Activated CD4-positive, alpha-beta T cell treated with anti-CD3 and anti-CD28 coated beads, Interleukin-2, amount 10 ng/mL, durations not matched to agents 24 days and 14 days (primary cell): ENCODE results near the gene NSD2. TPM values are rescaled to one million over a fixed set of nuclear protein-coding genes. Genes with fewer than 3 reads are reported as not detected.

ENCODE experiments used
- DNase-seq: peaks from one replicate; pipeline ENCODE4 v3.0.0; 2022
- H3K27ac Mint-ChIP-seq: one replicate; pipeline ENCODE4 v1.8.0; 2022; ENCODE audit warnings: mild to moderate bottlenecking, mixed read lengths
- H3K27me3 Mint-ChIP-seq: one replicate; pipeline ENCODE4 v1.8.0; 2022; ENCODE audit warnings: mixed read lengths
- H3K36me3 Mint-ChIP-seq: one replicate; pipeline ENCODE4 v1.8.0; 2022; ENCODE audit warnings: low read depth, mild to moderate bottlenecking, mixed read lengths
- H3K4me1 Mint-ChIP-seq: one replicate; pipeline ENCODE4 v1.8.0; 2021; ENCODE audit warnings: mixed read lengths
- H3K4me3 Mint-ChIP-seq: one replicate; pipeline ENCODE4 v1.8.0; 2022; ENCODE audit warnings: mild to moderate bottlenecking, moderate library complexity, mixed read lengths
- H3K9me3 Mint-ChIP-seq: one replicate; pipeline ENCODE4 v1.8.0; 2021; ENCODE audit warnings: mixed read lengths
- intact Hi-C: fragments of 100-400 bp; cut with micrococcal nuclease; formaldehyde crosslinking; loops from one replicate; pipeline ENCODE4 v1.15.1; 2023
- total RNA-seq: library from RNA; stranded (reverse); gene quantifications from 2 replicates; pipeline ENCODE4 v1.2.3, GENCODE V29; 2022

The NSD2 gene
- 208 and 214 TPM in 2 replicates for total RNA-seq

DNA sequence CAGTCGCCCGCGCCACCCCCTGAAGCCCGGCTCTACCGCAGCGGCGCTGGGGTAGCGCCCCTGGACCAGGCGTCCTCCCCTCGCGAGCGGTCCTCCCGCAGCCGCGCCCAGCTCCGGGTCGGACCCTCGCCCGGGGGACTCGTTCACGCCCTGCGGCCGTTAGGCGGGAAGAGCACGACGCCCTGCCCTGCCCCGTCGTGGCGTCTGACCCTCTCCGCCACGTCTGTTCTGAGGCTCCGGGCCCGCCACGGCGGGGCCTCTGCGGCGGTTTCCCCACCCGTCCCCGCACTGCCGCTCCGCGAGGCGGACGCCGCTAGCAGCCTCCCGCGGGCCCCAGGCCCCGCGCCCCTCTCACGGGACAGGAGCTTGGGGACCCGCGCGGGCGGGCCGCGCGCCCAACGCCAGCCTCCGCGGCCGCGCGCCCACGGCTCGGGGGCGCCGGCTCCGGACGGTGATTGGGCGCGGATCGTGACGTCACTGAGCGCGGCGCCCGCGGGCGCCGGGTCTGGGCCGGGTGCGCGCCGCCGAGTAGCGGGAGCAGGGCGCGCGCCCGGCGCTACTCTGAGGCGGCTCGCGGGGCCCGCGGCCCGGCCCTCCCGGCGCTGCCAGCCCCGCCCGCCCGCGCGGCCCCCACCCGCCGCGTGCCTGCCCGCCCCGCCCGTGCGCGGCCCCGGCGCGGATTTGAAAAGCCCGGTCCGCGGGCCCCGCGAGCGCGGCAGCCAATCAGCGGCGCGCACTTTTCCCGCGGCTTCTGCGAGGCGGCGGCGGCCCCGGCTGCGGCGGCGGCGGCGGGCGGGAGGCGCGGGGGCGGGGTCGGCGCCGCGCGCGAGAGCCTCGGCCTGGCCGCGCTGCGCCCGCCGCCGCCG lies at the start of gene NSD2:
Gene NSD2, plus strand, starts transcription at position 816 of the 866 bp plus-strand sequence. CDS start 29,262 bp downstream, outside the sequence.
- peak; percentile 97 for DNase-seq
- Mint-ChIP-seq H3K36me3 (peaks cover 9% of the 10 kb centered on the region), H3K27me3 (no peaks in the 10 kb centered on the region), H3K4me1 (peaks cover 30% of the 10 kb centered on the region), H3K9me3 (no peaks in the 10 kb centered on the region), H3K27ac (peak within 1 kb of the TSS; percentile 98), H3K4me3 (peak within 1 kb of the TSS; percentile 94)
- intact Hi-C loops: loop anchor here (1.0 to 10.0 kb wide), 4 partner anchors 15 to 158 kb away; partner anchors contain the start of genes LETM1, NELFA and SLBP

DNA sequence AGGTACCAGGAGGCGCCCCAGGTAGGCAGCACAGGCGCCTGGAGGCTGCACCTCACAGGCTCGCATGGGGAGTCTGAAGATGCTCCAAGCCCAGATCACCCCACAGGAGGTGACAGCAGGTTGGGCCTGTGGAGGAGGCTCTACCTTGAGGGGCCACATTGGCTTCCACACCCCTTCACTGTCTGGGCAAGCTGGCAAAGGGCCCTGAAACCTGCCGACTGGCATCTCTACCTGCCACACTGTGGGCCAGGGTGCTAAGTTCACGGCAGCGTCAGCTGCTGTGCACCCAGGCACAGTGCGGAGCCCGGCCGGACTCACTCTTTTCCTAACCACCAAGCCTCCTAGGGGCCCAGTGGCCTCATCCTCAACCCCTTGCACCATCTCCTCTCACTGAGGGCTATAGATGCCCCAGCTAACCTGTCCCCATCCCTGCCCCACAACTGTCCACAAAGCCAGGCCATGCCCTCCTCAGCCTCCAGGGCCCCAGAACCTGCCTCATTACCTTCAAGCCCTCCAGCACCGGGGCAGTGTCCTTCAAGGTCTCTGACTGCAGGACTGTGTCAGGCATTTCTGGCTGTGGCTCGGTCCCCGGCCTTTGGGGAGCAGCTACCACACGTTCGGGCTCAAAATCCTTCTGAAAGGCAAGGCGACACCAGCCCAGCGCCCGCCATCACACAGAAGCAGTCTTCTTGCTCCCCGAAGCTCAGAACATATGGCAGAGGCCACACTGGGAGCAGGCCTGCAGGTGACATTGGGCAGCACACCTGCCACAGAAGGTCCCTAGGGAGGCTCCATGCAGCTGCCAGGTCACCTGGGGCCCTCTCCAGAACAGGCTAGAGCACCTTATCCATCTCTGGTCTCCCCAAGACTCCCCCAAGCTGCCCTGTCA lies 49.3 kb upstream of the NSD2 start:
- intact Hi-C loops: no loop called here
- DNase-seq: no peak
- Mint-ChIP-seq H3K27ac (no peak overlapping the region), H3K4me3 (no peak overlapping the region), H3K27me3 (no peaks in the 10 kb centered on the region), H3K9me3 (no peaks in the 10 kb centered on the region), H3K36me3 (peaks cover 53% of the 10 kb centered on the region), H3K4me1 (no peaks in the 10 kb centered on the region)

DNA sequence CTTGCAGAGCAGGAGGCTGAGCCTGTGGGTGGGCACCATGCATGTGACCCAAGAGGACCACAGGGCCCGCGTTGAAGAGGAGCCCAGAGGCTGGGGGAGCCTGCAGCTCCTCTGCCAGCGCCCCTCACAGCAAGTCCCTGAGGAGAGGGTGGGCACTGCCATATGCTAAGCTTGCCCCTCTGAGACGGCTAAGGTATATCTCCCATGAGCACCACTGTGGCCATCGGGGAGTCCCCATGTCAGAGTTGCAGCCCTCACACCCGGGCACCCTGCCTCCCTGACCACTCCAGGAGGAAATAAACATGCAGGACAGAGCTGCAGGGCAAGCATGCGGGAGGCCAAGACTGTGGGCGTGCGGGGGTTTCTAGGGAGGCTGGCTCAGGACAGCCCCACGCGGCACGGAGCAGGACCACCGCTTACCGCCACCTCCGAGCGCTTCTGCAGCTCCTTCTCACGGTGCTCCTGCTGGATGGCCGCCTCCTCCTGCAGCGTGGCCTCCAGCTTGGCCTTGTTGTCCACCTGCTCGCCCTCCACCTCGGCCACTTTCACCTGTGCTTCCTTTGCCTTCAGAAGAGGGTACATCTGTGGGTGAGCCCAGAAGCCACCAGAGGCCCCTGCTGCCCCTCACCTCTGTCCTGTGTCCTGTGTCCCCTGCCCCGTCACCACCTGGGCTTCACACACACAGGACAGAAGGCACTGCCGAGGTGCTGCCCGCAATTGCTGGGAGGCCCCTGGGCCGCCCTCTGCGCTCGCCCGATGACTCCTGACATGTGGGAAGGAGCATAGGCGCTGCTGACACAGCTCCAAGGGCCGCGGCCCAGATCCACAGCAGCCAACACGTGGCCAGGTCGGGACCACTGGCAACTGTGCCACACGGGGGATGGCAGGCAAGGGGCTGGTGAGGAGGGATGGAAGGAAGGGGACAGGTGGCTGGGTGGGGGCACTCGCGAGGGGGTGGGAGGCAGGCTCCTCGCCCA lies 48.3 kb upstream of the NSD2 start:
- Mint-ChIP-seq H3K36me3 (peaks cover 49% of the 10 kb centered on the region), H3K4me3 (no peak overlapping the region), H3K27me3 (no peaks in the 10 kb centered on the region), H3K27ac (no peak overlapping the region), H3K9me3 (no peaks in the 10 kb centered on the region), H3K4me1 (no peaks in the 10 kb centered on the region)
- intact Hi-C loops: no loop called here
- DNase-seq: no peak

DNA sequence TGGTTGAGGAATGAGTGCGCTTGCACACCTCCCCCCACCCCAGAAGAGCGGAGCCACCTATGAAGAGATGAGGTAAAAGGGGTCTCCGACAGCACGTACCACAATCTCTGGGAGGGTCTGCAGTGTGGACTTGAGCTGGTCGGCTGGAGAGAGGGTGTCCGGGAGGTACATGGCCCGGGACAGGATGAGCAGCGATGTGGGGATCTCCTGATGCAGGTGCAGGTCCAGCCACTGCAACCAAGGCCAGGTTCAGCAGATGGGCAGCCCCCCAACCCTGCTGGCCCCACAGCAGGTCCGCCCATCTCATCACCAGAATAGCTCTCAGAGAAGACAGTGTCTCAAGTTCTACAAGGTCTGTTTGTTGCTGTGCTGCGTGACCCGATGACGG lies 47.7 kb upstream of the NSD2 start:
- no peaks in the 10 kb centered on the region for H3K4me1 Mint-ChIP-seq

DNA sequence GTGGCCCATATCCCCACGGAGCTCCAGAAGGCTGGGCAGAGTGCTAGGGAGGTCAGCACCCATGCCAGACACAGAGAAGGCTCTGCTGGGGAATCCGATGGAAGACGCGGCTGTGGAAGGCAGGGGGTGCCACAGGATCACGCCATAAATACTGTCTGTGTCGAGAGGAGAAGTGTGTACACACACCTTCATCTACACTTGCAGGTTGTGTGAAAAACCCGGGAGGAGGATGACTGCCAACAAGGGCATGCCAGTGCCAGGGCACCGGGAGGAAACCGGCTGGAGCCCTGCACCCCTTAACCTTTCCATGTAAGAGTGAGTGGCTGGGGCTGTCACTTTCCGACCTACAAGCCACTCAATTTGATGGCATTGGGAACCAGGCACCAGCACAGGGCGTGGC lies 46.4 kb upstream of the NSD2 start:
- no peak overlapping the region for H3K27ac Mint-ChIP-seq
- H3K9me3 Mint-ChIP-seq: no peaks in the 10 kb centered on the region
- no peaks in the 10 kb centered on the region for H3K4me1 Mint-ChIP-seq
- H3K27me3 Mint-ChIP-seq: no peaks in the 10 kb centered on the region
- no peak for DNase-seq
- H3K36me3 Mint-ChIP-seq: peaks cover 37% of the 10 kb centered on the region
- no peak overlapping the region for H3K4me3 Mint-ChIP-seq
- intact Hi-C loops: no loop called here

More for the DNA sequence above, 47.7 kb upstream of the NSD2 start:
- intact Hi-C loops: no loop called here
- H3K27ac Mint-ChIP-seq: no peak overlapping the region
- no peaks in the 10 kb centered on the region for H3K9me3 Mint-ChIP-seq
- peaks cover 42% of the 10 kb centered on the region for H3K36me3 Mint-ChIP-seq
- H3K4me3 Mint-ChIP-seq: no peak overlapping the region
- no peaks in the 10 kb centered on the region for H3K27me3 Mint-ChIP-seq
- DNase-seq: no peak

DNA sequence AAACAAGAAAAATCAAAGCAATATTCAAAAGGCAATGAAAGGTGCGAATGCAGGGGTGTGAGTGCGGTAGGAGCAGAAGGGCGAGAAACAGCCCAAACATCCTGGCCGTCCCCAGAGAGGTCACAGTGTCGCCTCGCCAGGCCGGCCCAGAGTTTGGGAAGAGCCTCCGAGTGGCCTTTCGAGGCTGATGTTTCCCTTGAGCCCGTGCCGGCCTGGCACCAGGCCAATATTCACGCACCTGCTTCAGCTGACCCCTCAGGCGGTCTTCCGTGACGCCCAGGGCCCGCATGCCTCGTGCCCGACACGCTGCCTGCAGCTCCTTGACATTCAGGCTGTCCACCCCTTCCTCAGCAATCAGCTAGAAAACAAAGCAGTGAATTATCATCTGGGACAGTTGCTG lies 45.9 kb upstream of the NSD2 start:
- Mint-ChIP-seq H3K27ac (no peak overlapping the region), H3K36me3 (peaks cover 38% of the 10 kb centered on the region)
- intact Hi-C loops: no loop called here

DNA sequence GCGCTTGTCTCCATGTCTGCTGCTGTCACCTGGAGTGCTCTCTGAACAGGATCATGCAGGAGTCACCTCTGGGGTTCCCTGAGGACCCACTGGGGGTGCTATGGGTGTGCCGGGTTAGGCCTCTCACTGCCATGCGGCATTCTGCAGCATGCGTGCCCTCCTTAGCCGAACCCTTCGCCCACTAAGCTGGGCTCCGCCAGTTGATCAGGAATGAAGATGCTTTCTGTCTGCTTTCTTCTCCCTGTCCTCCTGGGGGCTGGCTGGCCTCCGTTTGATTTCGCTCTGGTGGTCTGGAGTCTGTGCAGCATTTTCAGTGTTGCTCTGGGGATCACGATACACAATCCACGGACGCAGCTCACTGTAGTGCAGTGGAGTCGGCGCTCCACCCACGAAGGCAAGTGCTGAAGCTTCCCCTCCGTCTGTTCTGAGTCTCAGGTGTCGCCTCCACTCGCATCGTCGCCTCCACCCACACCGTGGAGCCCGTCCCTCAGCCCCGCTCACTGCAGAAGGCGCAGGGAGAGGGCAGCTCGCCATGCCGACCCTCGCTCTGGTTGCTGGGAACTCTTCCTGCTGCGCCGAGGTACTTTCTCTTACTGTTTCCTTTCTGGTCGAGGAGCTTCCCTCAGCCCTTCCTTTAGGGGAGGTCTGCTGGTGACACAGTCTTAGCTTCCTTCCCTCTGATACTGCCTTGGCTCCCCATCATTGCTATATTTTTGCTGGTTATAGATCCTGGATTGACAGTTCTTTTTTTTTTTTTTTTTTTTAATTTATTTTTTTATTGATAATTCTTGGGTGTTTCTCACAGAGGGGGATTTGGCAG lies 44.5 kb upstream of the NSD2 start:
- no peaks in the 10 kb centered on the region for H3K9me3 Mint-ChIP-seq
- peaks cover 4% of the 10 kb centered on the region for H3K4me1 Mint-ChIP-seq
- intact Hi-C loops: no loop called here
- no peak for DNase-seq
- H3K27ac Mint-ChIP-seq: no peak overlapping the region
- H3K4me3 Mint-ChIP-seq: no peak overlapping the region
- peaks cover 47% of the 10 kb centered on the region for H3K36me3 Mint-ChIP-seq
- H3K27me3 Mint-ChIP-seq: no peaks in the 10 kb centered on the region

More for the DNA sequence above, 45.9 kb upstream of the NSD2 start:
- Mint-ChIP-seq H3K27me3 (no peaks in the 10 kb centered on the region), H3K4me3 (no peak overlapping the region), H3K4me1 (no peaks in the 10 kb centered on the region), H3K9me3 (no peaks in the 10 kb centered on the region)
- no peak for DNase-seq

DNA sequence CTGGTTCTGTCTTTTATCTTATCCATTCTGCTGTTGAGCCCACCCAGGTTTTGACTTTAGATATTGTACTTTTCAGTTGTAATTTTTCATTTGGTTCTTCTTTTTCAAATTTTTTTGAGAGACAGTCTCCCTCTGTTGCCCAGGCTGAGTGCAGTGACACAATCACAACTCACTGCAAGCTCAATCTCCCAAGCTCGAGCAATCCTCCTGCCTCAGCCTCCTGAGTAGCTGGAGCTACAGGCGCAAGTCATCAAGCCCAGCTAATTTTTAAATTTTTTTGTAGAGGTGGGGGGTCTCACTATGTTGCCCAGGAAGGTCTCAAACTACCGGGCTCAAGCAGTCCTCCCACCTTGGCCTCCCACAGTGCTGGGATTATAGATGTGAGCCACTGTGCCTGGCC lies 41.0 kb upstream of the NSD2 start:
- intact Hi-C loops: no loop called here
- Mint-ChIP-seq H3K27ac (no peak overlapping the region), H3K9me3 (no peaks in the 10 kb centered on the region), H3K36me3 (peaks cover 40% of the 10 kb centered on the region), H3K4me1 (peaks cover 12% of the 10 kb centered on the region), H3K4me3 (no peak overlapping the region), H3K27me3 (no peaks in the 10 kb centered on the region)
- no peak for DNase-seq

DNA sequence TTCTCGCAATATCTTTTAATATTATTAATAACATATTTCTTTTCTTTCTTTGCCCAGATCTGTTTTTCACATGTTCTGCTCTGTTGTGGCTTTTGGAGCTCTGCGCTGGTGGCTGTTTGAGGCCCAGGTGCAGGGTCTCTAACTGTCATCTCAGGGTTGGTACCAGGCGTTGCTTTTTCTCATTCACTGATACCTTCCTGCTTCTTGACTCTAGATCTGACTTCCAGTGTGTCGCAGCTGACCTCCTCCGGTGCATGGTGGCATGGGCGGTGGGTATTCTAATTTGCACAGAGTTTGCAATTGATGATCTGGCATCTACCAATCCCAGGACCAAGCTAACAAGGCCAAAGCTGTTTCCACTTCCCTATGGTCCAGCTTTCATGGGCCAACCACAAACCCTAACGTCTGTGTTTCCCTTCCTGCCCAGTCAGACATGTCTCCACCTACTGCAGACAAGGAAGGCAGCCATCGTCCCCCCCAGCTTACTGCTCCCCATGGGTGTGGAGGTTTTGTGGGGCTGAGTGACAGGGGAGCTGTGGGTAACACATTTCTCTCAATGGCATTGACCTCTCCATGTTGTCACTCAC lies 40.5 kb upstream of the NSD2 start:
- H3K27me3 Mint-ChIP-seq: no peaks in the 10 kb centered on the region
- intact Hi-C loops: no loop called here
- no peaks in the 10 kb centered on the region for H3K9me3 Mint-ChIP-seq
- DNase-seq: no peak
- no peak overlapping the region for H3K4me3 Mint-ChIP-seq
- H3K27ac Mint-ChIP-seq: no peak overlapping the region
- H3K4me1 Mint-ChIP-seq: peaks cover 12% of the 10 kb centered on the region
- H3K36me3 Mint-ChIP-seq: peaks cover 42% of the 10 kb centered on the region

DNA sequence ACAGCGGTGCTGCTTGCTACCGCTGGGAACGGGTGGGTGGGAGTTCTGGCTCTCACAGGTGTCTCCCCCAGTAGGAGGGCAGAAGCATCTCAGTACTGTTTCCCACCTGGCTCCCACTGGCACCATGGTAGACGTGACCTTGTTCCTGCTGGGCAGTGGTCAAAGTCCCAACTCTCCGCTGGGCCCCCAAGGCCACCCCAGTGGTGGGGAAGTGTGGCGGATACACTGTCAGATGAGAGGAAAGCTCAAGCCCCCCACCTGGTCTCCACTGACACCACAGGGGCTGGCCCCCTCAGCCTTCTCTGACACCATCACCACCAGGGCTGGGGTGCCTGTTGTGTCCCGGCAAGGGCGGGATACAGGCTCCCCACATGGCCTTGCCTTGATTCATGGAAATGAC lies 39.9 kb upstream of the NSD2 start:
- H3K27ac Mint-ChIP-seq: no peak overlapping the region
- H3K36me3 Mint-ChIP-seq: peaks cover 39% of the 10 kb centered on the region

DNA sequence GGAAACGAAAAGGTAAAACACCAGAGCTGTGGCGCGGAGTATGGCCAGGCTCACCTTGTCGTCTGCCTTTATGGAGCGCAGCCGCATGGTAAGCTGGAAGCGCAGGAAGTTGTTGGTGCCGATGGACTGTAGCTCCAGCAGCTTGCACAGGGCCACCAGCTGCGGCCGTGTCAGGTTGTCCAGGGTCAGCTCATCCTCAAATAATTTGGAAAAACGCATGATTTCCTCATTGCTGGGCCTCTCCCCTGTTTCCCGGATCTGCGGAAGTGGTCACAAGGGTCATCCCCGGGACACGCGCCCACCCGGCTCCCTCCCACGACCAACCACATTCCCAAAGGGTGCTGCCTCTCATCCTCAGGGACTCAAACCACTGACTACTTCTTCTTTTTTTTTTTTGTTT lies 38.5 kb upstream of the NSD2 start:
- Mint-ChIP-seq H3K27ac (no peak overlapping the region), H3K4me3 (no peak overlapping the region), H3K27me3 (no peaks in the 10 kb centered on the region), H3K36me3 (peaks cover 41% of the 10 kb centered on the region), H3K4me1 (peaks cover 12% of the 10 kb centered on the region), H3K9me3 (no peaks in the 10 kb centered on the region)
- no peak for DNase-seq
- intact Hi-C loops: no loop called here

More for the DNA sequence above, 39.9 kb upstream of the NSD2 start:
- intact Hi-C loops: no loop called here
- no peaks in the 10 kb centered on the region for H3K27me3 Mint-ChIP-seq
- peaks cover 12% of the 10 kb centered on the region for H3K4me1 Mint-ChIP-seq
- H3K9me3 Mint-ChIP-seq: no peaks in the 10 kb centered on the region
- DNase-seq: no peak
- no peak overlapping the region for H3K4me3 Mint-ChIP-seq

DNA sequence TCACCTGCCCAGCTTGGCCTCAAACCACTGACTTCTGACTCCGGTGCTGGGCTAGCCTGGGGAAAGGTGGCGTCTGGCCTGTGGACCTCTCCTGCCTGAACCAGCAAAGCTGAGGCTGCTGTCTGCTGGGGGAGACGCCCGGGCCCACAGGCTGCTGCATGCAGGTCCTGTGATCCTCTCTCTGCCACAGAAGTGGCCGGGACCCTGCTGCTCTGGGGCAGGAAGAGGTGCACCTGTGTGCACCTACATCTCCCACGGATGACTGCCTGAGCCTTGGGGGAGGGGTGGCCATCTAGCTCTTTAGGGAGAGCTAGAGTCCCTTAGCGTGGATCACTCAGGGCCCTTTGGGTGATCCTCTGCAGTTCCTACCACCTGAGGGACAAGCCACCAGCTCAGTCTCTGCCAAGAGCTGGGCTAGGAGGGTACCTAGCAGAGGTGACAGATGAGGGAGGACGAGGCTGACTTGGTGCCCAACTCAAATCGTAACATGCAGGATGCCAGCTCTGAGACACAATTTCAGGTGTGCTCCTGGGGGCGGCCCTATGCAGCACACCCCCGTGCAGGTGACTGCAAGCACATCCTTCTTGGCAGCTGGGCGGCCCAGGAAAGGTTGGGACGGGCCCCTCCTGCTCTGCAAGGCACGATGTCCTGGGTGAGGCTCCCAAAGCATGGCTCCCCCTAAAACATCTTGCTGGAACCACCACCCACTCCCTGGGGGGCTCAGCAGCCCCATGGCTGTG lies 37.7 kb upstream of the NSD2 start:
- DNase-seq: no peak
- intact Hi-C loops: no loop called here
- no peak overlapping the region for H3K4me3 Mint-ChIP-seq
- no peaks in the 10 kb centered on the region for H3K27me3 Mint-ChIP-seq
- no peak overlapping the region for H3K27ac Mint-ChIP-seq
- H3K36me3 Mint-ChIP-seq: peaks cover 42% of the 10 kb centered on the region
- no peaks in the 10 kb centered on the region for H3K9me3 Mint-ChIP-seq
- H3K4me1 Mint-ChIP-seq: peaks cover 12% of the 10 kb centered on the region
